OCI-LY3 (cell line): ENCODE measurements around the gene PCK2.

ENCODE experiments used
- CTCF ChIP-seq: fragments of 200-600, 300-600 bp; sonication (generic); IDR thresholded peaks from 2 replicates; pipeline ENCODE4 v1.5.1; 2014; ENCODE audit warnings: antibody characterized with exemption, low read length, low read depth
- EZH2phosphoT487 ChIP-seq: fragments of 200-600 bp; shearing (Covaris generic); IDR thresholded peaks from 2 replicates; pipeline ENCODE4 v1.6.1; 2018; ENCODE audit warnings: antibody characterized with exemption, mixed run types, low read depth

DNA sequence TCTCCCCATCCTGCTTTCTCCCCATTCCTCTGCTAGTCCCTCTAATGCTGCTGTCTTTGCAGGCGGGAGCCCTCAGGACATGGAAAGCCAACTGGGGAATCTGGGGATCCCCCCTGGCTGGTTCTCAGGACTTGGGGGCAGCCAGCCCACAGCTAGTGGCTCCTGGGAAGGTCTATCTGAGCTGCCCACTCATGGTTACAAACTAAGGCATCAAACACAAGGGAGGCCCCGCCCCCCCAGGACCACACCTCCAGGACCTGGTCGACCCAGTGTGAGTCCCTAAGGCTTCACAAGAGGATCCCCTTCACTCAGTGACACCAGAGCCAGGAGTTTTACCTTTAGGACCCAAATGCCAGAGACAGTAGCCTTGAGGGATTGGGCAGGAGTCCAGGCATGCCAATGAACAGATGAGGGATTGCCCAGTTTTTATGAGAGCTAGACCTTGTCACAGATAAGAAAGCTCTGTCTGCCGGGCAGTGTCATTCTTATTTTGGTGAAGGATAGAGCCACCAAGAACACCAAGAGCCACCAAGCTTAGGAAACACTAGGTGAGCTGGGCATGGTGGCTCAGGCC, 30.8 kb upstream of the PCK2 start:
- TF ChIP-seq CTCF (no peak), EZH2phosphoT487 (no peak)
